LHCN-M2 (cell line): ENCODE results near the gene WDR19. TPM values are rescaled to one million over a fixed set of nuclear protein-coding genes. Genes with fewer than 3 reads are reported as not detected.
"Not testable (repeated sequence)": the region's sequence is repeated elsewhere in the genome, so short reads cannot be mapped to it uniquely, and the experiment has no call there.

Experiments used
- DNase-seq: peaks from one replicate; pipeline ENCODE4 v3.0.0-alpha.2; 2012; ENCODE audit warnings: low read depth
- polyA plus RNA-seq: library from polyadenylated mRNA; unstranded; fragments of >200 nt; gene quantifications from one replicate; pipeline ENCODE4 v1.2.1, GENCODE V29; 2012; ENCODE audit warnings: missing spikeins
- total RNA-seq: library from RNA; depleted of rRNA; stranded (reverse); fragments of >200 nt; gene quantifications from 2 replicates; pipeline ENCODE4 v1.2.3, GENCODE V29; 2014; rRNA removed

WDR19 gene
- 16.2 and 19.2 TPM in 2 replicates for total RNA-seq
- 9.2 TPM for polyA plus RNA-seq

DNA sequence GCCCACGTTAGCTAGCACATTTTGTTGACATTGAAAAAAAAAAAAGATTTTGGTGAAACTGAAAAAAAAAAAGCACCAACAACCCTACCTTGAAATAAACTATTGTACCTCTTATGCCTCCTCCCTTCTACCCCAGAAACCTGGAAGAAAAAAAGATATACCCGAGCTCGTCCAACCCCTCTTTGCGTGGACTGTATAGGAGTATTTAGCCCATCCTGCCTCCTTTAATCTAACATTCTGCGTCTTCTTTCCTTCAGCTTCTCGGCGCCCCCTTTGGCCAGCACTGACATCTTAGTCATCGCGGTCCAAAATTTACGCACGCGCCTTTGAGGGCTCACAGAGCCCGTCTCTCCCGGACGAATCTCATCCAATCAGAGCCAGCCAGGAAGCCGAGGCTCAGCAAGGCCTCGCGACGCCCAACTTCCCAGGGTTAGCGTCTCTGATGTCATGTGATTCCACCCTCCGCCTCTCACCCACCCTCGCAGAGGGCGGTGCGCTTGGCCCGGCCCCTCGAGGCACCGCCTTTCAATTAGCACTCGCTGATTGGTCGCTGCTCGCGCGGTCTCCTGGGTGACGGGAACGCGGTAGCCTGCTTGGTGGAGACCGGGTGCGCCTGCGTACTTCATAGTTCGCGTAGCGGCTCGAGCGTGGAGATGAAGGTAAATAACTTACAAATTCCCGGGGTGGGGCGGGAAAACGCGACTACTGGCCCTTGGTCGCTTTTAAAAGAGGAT is at the start of gene WDR19:
TSS of gene WDR19 (plus strand) at position 625 of the 734 bp plus-strand sequence. CDS start at position 654, 29 bp downstream.
- DNase-seq, result peak; percentile 99

DNA sequence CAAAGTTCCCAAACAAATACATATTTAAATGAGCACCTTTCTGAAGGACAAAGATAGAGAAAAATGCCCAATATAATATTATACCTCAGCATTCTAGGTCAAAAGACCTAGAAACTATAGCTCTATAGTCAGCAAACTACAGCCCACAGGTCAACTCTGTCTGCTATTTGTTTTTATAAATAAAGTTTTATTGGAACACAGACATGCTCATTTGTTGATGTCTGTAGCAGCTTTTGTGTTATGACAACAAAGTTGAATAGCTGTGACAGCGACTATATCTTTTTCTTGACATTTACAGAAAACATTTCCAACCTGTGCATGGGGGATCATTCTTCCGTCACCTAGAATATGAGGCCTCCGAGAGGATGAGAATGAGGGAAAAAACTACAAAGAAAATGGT is 48.7 kb upstream of the WDR19 start:
- no peak for DNase-seq

DNA sequence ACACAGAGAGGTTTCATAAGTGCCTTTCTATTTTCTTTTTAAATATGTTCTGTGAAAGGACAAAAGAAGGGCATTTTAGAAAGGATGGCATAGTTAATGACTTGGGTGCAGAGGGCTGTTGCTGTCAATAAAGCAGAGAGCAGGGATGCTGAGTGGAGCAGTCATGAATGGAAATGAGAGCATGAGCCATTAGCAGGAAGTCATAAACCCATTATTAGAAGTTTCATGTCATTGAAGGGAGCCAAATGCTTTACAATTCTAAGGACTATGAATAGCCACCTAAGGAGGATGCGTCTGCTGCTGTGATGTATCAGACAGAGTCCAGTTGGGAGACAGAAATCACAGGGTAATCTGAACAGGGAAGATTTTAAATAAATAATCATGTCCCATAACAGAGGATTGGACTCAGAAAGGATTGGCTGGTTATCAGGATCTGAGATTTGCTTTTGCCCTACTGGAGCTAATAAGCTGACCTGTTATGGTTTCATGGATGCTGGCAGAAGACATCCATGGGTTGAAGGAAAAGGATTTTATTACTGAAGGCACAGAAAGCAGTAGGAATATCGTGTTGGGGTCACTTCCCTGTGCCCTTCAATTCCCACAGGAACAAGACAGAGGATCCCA is 47.5 kb upstream of the WDR19 start:
- peak; percentile 52 for DNase-seq

DNA sequence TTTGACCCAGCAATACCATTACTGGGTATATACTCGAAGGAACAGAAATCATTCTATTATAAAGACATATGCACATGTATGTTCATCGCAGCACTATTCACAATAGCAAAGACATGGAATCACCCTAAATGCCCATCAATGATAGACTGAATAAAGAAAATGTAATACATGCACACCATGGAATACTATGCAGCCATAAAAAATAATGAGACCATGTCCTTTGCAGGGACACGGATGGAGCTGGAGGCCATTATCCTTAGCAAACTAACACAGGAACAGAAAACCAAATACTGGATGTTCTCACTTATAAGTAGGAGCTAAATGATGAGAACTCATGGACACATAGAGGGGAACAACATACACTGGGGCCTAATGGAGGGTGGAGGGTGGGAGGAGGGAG is 44.1 kb upstream of the WDR19 start:
- DNase-seq, result not testable (repeated sequence)

DNA sequence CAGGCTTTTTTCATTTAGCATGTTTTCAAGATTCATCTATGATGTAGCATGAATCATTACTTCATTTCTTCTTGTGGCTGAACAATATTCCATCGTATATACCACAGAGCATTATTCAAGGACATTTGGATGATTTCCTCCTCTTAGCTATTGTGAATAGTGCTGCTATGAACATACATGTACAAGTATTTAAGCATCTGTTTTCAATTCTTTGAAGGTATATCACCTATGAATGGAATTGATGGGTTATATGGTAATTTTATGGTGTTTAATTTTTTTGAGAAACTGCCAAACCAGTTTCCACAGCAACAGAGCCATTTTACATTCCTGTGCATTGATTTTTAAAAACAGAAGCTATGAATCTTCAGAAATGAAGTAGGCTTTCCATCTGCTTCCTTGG is 36.1 kb upstream of the WDR19 start:
- DNase-seq, result no peak

DNA sequence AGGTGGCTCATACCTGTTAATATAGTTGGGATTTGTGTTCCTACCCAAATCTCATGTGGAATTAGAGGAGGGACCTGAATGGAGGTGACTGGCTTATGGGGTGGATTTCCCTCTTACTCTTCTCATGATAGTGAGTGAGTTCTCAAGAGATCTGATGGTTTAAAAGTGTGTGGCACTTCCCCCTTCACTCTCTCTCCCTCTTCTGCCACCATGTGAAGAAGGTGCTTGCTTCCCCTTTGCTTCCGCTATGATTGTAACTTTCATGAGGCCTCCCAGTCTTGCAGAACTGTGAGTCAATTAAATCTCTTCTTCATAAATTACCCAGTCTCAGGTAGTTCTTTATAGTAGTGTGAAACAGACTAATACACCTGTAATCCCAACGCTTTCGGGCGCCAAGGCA is 28.3 kb upstream of the WDR19 start:
- no peak for DNase-seq

DNA sequence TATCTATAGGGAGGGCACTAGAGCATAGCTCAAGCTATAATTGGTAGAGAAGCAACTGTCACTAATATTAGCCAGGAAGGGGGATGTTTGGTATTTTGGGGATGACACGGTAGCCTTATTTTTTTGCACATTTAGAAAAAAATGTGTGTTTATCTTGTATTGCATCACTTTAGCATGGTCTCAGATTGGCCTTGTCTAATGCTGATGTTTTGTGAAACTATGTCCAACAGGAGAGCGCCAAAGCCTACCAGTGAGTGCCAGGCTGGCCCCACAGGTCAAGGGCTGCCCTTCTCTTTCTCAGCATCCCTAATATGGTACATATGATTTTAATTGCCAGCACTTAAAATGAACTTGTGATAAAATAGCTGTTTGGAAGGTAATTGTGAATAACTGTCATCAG is 24.8 kb upstream of the WDR19 start:
- DNase-seq, result no peak

DNA sequence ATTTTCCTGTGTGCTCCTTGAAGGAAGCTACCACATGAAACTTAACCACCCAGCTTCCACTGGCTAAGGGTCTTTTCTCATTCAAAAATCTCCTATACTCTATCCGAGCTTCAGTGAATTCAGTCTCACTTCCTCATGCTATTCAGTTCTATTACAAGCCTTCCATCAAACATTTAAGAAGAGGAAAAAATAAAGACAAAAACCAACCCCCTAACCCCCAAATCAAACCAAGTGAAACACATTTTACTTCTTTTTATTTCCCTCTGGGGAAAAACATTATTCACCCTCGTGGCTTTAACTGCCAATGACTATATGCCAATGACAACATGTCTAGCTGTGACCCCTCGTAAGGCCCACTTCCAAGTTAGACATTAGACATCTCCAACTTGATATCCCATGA is 16.2 kb upstream of the WDR19 start:
- no peak for DNase-seq

DNA sequence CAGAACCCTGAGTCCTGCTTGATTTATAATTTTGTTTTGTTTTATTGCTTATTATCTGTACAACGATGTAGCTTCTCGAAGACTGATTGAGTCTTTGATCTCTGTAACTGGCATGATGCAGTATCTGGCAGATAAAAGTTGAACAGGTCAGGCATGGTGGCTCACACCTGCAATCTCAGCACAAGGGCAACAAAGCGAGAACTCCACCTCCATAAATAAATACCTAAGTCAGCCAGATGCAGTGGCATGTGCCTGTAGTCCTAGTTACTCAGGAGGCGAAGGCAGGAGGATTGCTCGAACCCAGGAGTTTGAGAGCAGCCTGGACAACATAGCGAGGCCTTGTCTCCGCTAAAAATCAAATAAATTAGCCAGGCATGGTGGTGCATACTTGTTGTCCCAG is 15.7 kb upstream of the WDR19 start:
- DNase-seq, result no peak

DNA sequence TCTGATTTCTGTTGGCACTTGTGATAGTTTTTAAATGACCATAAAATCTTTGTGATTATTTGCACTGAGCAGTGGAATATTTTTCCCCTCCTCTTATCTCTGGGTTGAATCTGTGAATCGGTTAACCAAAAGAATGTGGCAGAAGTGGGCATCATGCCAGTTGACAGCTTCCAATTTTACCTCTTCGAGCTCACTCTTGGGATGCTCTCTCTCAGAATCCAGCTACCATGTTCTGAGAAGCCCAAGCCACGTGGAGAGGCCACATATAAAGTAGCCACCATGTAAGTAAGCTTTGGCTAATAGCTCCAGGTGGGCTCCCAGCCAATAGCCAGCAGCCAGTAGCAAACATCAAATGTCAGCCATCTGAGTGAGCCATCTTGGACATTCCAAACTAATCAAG is 12.9 kb upstream of the WDR19 start:
- DNase-seq, result peak; percentile 23

DNA sequence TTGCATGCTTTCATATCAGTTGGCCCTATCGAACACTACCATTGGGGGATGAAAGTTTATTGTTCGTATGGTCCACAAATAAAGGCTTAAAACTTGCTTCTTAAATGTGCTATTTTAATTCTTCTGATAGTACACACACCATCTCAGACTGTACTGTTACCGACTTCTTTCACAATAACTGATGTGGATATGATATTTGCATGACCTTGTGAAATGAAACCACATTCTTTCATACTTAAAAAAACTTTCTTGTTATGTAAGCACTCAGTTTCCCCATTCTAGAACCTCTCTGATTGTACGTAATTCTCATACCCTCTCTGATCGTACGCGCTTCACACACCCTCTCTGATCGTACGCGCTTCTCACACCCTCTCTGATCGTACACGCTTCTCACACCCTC is 12.0 kb upstream of the WDR19 start:
- DNase-seq, result no peak

DNA sequence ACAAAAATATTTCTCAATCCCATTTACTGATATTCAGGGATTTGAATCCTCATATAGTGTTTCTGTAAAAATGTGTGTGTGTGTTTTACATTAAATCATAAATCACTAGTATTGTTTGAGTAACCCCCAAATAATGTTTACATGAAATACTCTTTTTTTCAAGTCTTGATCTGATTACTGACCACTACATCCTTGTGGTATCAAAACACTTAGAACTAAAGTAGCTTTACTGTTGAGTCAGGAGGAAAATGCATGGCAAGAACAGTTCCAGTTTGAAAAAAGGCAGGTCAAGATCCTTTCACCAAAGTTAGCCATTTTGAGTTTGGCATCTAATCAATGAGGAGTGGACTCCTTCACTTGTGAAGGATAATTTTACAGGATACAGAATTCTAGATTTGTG is 3.6 kb upstream of the WDR19 start:
- DNase-seq, result no peak

DNA sequence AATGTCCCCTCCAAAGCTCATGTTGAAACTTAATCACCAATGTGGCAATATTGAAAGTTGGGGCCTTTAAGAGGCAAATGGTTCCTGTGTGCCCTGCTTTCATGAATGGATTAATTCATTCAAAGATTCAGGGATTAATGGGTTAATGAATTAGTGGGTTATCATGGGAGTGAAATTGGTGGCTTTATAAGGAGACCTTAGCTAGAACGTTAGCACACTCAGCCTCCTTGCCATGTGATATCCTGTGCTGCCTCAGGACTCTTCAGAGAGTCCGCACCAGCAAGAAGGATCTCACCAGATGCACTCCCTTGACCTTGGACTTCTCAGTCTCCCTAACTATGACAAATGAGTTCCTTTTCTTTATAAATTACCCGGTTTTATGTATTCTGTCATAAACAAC is 2.6 kb upstream of the WDR19 start:
- no peak for DNase-seq

DNA sequence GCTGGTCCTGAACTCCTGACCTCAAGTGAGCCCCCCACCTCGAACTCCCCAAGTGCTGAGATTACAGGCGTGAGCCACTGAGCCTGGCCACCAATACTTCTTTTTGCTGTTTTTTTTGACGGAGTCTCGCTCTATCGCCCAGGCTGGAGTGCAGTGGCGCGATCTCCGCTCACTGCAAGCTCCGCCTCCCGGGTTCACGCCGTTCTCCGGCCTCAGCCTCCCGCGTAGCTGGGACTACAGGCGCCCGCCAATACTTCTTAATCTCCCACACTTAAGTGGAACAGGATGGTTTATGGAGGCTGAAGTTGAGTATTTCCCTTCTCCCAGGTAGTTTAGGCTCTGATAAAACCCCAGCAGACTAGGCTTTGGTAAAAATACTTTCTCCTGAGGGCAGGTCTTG is 1.7 kb upstream of the WDR19 start:
- DNase-seq, result not testable (repeated sequence)

DNA sequence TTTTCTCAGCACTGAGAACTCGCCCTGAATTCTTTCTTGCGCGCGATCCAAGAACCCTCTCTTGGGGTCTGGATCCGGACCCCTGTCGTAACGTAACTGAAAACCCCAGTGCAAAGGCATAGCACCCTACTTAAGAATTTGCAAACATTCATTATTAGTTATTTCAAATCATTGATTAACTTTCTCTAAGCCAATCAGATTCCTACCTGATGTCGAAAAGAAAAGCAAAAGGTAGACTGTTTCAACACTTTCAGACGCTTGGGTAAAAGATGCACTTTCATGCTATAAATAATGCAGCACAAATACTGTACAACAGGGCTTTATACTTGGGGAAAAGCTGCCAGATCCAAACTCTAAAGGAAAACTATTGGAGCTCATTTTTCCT is 817 bp upstream of the WDR19 start:
- no peak for DNase-seq

DNA sequence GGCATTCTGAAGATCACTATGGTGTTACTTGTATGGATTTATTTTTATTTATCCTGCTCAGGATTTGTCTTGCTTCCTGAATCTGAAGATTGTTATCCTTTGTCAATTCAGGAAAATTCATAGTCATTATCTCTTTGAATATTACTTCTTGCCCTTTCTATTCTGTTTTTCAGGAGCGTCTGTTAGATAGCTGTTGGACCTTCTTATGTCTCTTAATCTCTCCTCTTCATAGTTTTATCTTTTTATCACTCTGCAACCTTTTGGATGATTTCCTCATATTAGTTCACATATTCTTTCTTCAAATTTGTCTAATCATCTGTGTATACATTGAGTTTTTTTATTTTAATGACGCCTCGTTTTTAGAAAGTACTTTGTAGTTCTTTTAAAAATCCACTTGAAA is 19.6 kb downstream of the WDR19 start:
- no peak for DNase-seq

DNA sequence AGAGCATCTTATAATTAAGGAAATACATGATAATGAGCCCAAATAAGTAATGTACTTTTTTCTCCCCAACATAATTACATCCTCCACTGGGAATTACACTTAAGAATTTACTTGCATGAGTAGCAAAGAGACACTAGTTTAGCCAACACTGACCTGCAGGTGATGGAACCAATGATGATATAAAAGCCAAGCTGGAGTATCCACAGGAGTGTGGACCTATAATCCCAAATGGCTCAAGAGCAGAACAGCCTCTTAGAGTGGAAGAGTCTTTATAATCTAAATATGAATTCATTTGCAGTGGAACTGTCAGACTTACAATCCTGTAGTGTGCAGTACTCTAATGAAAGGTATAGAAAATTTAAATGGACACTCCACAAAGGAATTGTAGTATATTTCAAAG is 22.2 kb downstream of the WDR19 start:
- DNase-seq, result no peak

DNA sequence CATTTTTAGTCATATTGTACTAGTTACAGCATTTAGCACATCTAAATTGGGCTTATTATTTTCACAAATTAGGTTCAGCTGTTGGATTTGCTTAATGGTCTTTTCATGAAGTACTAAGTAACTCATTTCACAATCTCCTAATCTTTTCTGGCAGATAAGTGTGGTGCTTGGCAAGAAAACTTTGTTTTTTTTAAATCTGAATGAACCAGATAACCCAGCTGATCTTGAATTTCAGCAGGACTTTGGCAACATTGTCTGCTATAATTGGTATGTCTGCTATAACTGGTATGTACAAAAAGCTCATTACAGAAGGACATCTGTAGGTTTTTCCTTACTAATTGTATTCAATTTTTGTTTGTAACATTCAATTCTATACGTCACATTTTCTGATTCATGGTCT is 22.7 kb downstream of the WDR19 start:
- DNase-seq, result no peak

DNA sequence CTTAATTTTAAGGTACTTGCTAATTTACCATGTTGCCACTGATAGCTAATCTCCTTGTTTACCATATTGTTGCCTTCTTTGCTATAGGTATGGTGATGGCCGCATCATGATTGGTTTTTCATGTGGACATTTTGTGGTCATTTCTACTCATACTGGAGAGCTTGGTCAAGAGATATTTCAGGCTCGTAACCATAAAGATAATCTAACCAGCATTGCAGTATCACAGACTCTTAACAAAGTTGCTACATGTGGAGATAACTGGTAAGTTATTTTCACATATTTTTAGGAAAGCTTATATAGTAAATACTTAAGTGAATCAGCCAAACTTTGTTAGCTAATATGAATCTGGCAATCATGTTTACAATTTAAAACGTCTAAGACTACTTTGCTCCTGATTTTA is 23.1 kb downstream of the WDR19 start:
- no peak for DNase-seq

DNA sequence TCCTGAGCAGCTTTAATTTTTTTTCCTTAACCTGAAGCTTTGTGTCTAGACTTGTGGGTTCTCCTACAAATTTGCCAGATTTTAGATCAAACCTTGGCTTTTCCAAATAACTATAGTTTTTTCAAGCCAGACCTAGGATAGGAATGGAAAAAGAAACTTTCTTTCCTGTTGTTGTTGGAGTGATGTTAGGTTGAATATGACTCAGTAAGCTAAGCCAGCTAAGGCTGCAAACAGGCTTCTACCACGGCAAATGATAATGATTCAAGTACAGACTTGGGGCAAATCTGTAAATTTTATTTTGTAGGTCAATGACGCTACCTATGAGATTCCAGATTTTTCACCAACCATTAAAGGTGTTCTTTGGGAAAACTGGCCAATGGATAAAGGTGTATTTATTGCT is 45.6 kb downstream of the WDR19 start:
- DNase-seq, result no peak

DNA sequence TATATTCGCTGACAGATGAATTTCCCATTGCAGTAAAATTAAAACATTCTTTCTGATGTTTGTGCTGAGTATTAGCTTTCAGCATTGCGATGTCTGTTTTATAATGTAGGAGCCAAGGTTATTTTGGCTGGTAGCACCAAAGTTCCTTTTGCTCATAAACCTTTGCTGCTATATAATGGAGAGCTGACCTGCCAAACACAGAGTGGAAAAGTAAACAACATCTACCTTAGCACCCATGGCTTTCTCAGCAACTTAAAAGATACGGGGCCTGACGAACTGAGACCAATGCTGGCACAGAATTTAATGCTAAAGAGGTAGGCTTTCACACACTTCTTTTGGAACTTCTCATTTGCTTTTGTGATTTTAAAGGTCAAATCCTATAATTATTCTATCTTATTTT is 46.0 kb downstream of the WDR19 start:
- DNase-seq, result no peak

DNA sequence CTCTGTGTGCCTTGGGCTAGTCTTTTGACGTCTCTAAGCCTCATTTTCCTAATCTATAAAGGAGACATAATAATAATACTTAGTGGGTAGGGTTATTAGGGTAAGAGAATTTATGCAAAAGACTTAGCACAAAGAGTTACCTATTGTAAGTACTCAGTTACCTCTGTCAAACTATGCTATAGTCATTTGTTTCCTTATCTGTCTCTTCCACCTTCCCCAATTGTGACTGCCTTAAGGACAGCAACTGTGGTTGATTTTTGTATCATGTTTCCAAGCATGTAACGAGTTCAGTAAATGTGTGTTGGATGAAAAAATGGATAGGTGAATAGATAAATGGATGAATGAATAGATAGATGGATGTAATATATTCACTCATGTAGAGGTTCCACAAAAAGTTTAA is 48.1 kb downstream of the WDR19 start:
- DNase-seq, result no peak

DNA sequence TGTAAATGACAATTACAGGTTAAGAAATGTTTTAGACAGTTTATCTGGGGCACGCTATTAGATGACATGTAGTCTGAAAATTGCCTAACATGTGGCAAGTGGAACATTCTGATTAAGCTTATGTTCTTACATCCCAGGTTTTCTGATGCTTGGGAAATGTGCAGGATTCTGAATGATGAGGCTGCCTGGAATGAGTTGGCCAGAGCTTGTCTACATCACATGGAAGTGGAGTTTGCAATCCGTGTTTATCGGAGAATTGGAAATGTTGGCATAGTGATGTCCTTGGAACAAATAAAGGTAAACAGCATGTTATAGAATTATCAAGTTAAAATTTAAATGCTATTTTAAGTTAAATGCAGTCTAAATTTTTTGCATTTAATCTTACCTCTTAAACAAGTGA is 49.3 kb downstream of the WDR19 start:
- DNase-seq, result no peak

DNA sequence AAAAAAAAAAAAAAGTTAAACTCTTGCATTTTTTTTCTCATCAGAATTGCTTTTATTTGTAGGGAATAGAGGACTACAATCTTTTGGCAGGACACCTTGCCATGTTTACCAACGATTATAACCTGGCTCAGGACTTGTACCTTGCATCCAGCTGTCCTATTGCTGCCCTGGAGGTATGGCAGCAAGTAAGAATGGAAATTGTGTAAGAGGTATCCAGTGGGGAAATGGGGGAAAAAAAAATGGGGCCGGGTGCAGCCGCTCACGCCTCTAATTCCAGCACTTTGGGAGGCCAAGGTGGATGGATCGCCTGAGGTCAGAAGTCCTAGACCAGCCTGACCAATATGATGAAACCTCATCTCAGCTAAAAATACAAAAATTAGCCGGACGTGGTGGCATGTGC is 49.8 kb downstream of the WDR19 start:
- no peak for DNase-seq
